Dermis microvascular lymphatic vessel endothelial cell (primary cell): ENCODE data around the gene HLA-DPB1. TPM values are rescaled to one million over a fixed set of nuclear protein-coding genes. Genes with fewer than 3 reads are reported as not detected.
"Not testable (repeated sequence)": the region's sequence is repeated elsewhere in the genome, so short reads cannot be mapped to it uniquely, and the experiment has no call there.

Source experiments
- DNase-seq, 2 donors: peaks; one replicate each; pipeline versions ENCODE4 v3.0.0 to v3.0.0-alpha.2; 2010; ENCODE audit warnings: low read depth in 2 of 2
- total RNA-seq: library from RNA; depleted of rRNA; stranded (reverse); fragments of >200 nt; gene quantifications from 2 replicates; pipeline ENCODE4 v1.2.1, GENCODE V29; 2014

The HLA-DPB1 gene
- total RNA-seq, 1 donor from 2014 or later, result 10.9 TPM

- DNase-seq, result not testable (repeated sequence)
Measured at GRCh38 chr6:33101121-33101737, 25.4 kb downstream of the HLA-DPB1 start.

DNA sequence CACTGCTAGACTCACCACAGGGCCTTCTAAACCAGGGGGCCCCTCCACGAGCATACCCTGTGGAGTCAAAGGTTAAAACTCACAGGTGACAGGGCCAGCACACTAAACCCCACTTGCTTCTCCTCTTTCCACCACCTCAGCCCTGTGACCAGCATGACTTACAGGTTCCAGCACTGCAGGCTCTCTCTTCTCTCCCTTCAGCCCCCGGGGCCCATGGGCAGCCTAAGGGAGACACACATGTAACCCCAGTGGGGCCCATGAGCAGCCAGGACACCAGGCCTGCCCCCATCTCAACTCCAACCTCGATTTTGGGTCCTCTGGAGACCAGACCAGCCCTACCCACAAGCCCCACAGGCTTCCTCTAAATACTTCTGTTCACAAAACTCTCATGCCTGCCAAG, 28.0 kb downstream of the HLA-DPB1 start:
- DNase-seq, result no peak

DNA sequence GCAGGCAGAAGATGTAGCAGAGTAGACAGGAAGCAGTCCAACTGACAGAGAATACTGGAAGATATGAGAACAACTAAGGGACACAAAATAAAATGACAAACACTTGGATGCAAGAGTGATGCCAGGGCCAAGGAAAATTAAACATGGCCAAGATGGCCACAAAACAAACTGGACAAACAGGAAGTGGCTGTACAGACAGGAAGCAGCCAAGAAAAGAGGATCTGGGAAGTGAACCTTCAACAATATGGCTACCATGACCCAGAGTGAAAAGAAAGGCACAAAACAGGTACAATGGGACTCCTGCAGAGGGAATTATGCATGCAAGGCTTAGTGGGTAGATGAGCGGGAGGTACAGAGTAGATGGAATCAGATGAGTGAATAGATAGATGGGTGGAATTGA, 29.1 kb downstream of the HLA-DPB1 start:
- DNase-seq, result no peak

GRCh38 chr6:33105386-33105785, 29.6 kb downstream of the HLA-DPB1 start:
- no peak for DNase-seq

GRCh38 chr6:33105916-33106871, 30.4 kb downstream of the HLA-DPB1 start:
- no peak for DNase-seq

- no peak for DNase-seq
Measured at GRCh38 chr6:33107641-33108040, 31.9 kb downstream of the HLA-DPB1 start.

DNA sequence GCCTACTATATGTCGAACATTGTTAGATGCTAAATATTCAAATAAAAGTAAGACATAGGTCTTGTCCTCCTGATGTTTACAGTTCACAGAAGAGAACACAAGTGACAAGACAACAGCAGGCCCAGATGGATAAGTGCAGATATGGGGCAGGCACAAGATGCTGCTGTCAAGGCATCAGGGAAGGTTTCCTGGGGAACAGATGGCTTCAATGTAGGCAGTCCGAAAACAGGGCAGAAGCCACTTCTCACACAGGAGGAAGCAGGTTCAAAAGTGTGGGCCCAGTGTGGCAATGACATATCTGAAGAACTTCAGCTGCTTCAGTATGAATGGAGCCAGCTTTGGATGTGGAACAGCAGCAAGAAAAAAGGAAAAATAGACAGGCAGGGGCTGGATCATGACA, 32.5 kb downstream of the HLA-DPB1 start:
- DNase-seq, result no peak

DNA sequence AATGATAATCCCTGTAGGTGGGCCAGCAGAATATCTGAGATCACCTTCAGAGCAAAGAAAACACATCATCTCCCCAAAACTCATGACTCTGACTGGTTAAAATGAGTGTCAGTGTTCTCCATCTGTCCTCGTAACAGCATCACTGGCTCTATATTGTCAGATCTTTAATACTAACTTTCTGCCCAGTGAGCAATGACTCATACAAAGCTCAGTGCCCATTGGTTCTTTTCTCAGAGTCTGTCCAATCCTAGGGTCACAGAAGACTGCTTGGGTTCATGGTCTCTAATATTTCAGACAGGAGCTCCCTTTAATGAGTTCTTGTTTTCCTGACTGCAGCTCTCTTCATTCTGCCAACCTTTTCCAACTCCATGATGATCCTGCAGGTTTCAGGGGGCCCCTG, 36.4 kb downstream of the HLA-DPB1 start:
- peak; percentile 30 to 64 for DNase-seq

DNA sequence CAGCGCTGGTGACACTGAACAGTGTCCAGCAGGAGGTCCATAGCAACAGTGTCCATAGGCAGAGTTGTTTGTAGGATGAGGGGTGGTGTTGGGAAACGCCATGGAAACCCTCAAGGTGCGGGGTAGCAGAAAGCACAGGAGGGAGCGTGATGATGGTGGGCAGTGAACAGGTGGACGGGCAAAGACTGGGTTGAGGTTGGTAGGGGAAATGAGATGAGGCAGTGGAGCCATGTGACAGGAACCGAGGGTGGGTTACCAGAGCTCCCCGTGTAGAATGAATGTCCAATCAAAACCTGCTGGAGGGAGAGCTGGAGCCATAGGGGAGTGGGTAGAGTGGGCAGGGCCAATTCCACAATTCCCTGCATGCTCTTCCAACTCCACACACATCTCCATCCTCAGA, 38.0 kb downstream of the HLA-DPB1 start:
- DNase-seq, result no peak

DNA sequence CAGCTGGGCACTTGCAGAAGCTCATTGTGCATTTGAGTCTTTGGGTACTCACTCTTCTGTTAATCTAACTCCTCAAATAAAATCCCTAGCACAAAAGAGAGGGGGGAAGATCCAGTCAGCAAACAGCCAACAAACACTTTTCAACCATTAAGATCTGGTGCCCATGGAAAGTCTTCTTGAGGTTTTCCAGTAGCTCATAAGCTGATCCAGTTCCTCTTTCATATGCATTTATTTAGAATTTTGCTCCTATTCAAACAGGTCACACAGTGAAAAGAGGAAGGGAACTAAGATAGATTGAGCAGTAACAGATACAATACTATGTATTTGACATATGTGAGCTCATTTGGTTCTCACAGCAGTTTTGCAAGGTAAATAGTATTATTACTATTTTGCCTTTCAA, 38.6 kb downstream of the HLA-DPB1 start:
- DNase-seq, result no peak

DNA sequence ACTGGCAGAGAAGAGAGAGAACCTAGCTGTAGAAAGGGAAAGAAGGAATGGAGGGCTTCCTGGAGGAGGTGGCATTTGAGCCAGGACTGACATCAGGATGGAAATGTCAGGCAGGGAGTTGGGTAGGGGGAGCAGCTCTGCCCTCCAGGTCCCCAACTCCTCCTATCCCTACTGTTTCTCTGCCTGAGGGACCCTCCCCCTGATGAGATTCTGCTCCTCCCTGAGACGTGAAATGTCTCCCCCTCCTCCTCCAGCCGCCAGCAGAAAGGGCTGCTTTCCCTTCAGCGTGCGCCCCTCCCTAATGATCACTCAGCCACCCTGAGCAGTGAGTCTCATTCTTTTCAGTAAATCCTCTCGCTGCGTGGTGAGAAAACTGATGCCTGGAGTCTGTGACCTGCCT, 40.6 kb downstream of the HLA-DPB1 start:
- DNase-seq, result no peak

DNA sequence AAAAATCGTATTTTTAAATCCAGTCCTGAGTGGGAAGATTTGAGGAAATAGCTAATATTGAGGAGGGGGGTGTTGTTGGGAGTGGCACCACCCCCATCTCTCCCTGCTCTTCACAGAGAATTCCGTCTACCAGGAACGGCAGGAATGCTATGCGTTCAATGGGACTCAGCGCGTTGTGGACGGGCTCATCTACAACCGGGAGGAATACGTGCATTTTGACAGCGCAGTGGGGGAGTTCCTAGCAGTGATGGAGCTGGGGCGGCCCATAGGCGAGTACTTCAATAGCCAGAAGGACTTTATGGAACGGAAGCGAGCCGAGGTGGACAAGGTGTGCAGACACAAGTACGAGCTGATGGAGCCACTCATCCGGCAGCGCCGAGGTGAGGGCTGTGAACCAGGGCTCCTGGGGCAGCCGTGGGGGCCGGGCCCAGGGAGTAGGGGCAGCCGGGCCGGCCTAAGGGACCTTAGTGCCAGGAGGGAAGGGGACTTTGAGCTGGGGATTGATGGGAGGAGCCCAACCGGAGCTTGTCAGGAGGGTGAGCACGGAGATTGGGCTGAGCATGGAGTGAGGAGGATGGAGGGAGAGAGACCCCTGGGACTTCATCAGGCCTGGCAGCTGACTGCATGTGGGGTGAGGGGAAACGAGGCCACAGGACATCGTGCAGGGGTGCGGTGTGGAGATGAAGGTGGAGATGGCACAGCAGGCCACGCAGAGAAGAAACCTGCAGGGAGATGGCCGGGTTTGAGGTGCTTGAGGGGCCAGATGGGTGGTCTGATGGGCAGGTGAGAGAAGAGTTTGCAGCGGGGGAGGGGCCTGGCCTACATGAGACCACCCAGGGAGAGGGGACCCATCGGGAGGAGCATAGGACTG, 41.3 kb downstream of the HLA-DPB1 start:
- no peak for DNase-seq

GRCh38 chr6:33117811-33118277, 42.1 kb downstream of the HLA-DPB1 start:
- DNase-seq, result no peak

DNA sequence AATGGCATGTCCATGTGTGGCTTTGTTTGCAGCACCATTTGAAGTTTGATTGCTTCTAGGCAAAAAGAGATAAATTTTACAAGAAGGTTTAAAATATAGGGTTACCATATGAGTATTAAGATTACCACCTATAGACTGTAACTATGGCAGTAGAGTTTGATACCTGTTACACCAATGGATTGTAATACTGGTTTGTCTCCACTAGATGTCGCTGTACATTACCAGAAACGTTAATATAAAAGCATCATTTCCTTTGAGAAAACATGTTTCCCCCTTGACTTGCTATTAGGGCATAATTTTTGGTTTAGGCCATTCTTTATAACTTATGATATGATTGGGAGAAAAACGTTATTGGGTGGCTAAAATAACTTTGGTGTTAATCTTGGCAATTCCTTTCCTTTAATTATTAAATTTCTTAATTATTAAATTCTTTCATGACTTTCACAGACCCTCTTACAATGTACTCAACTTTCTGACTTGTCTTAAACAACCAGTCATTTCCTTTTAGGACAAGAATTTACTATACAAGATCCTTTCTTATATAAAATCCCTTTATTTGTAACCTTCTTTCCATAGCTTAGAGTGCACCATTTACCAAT, 42.8 kb downstream of the HLA-DPB1 start:
- peak; percentile 35 to 59 for DNase-seq

- no peak for DNase-seq
Measured at GRCh38 chr6:33120001-33120400, 44.2 kb downstream of the HLA-DPB1 start.

DNA sequence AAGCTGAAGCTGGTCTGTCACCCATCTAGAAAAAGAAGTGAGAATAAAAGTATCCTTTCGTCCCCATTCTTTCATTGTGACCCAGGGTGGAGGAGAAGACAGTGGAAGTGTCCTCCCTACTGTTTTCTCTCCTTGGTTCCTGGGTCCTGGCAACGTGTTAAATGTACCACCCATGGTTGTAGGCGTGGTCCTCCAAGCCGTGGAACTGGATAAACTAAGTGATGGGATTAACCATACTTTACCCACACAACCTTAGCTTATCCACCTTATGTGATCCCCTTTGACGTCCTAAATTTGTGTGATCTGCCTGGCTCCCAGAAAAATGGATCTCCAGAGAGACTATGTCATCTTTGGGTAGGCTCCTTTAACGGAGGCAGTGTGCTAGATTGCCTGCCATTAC, 47.4 kb downstream of the HLA-DPB1 start:
- no peak for DNase-seq

GRCh38 chr6:33123732-33124524, 48.1 kb downstream of the HLA-DPB1 start:
- DNase-seq, result peak; percentile 16 to 36

DNA sequence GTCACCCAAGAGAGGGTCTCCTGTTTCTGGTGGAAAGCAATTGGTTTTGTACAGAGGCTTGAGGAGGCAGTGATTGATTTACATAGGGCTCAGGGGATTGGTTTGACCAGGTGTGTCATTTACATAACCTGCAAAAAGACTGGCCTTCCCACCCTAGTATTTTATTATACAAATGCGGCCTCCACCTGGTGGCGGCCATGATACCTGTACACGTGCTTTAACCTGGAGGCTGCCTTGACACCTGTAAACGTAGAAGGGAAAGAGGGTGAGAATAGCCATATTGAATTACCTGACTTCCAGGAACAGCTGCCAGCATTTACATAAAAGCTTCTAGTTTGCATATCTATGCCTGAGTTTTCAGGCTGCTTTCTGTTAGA, 48.7 kb downstream of the HLA-DPB1 start:
- no peak for DNase-seq

GRCh38 chr6:33124947-33125346, 49.2 kb downstream of the HLA-DPB1 start:
- DNase-seq, result no peak

DNA sequence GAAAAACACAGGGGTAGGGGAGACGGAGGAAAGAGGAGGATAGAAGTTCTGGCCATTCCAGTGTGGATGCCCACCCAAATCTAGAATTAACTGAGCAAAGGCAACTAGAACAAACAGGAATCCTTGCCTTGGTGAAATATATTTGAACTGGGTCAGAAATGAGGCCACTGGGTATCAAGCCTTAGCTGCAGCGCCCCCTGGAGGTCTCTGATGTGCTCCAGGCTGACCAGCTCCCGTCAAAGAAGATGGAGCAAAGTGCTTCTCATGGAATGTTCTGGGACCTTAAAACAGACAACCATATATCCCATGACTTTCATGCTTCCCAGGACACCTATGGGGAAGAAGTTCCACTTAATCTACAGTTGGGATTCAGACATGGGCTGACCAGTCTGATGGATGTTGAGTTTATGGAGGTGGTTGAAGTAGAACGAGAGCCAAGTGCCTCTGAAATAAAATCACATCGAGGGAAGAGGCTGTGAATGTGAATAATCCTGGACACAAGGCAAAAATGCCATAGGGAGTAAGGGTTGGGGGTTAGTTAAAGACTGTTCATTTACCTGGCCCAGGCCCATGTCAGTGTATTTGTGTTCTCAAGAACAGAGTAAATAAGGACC, 50.4 kb downstream of the HLA-DPB1 start:
- DNase-seq, result peak; percentile 16 to 56
